SK-N-SH (cell line): Measurements from ENCODE around the gene FNDC11. TPM values are rescaled to one million over a fixed set of nuclear protein-coding genes. Genes with fewer than 3 reads are reported as not detected.

Experiments used
- CTCF ChIA-PET: fragments of 300-600, 350-600 bp; formaldehyde crosslinking; extraction: SDS; loops from one replicate; lab custom pipeline; 2021; lab: Yijun Ruan, JAX
- POLR2A ChIA-PET: fragments of 350-600 bp; sonication (Branson Sonifier 250); formaldehyde crosslinking; extraction: SDS; loops from one replicate; lab custom pipeline; 2020; ENCODE audit warnings: antibody characterized with exemption, inconsistent platforms; lab: Yijun Ruan, JAX
- DNase-seq: peaks from one replicate; pipeline ENCODE4 v3.0.0; 2012
- H2AFZ ChIP-seq: fragments of 200-600 bp; sonication (generic); 2 replicates; pipeline ENCODE4 v1.8.1; 2016; ENCODE audit warnings: antibody characterized with exemption, mild to moderate bottlenecking, low read depth
- H3F3A ChIP-seq: fragments of 200-600 bp; sonication (generic); replicated peaks from 2 replicates; pipeline ENCODE3; 2016; ENCODE audit warnings: antibody characterized with exemption, mild to moderate bottlenecking; ENCODE audit not compliant: insufficient read depth
- H3K27ac ChIP-seq, 2 experiments: fragments of 200-500 bp in 1 of 2; fragments of 200-600 bp in 1 of 2; sonication (Bioruptor generic) in 1 of 2; sonication (generic), shearing (Covaris generic) in 1 of 2; 2 replicates each; pipeline versions ENCODE4 v1.5.1 to v1.6.1; 2014 to 2016; ENCODE audit warnings: low read depth in 2 of 2, inconsistent platforms in 1 of 2, low read length in 1 of 2, mild to moderate bottlenecking in 1 of 2, mixed read lengths in 1 of 2
- H3K27me3 ChIP-seq: fragments of 200-600 bp; sonication (generic), shearing (Covaris generic); 2 replicates; pipeline ENCODE4 v1.6.1; 2016; ENCODE audit warnings: mixed run types; ENCODE audit not compliant: insufficient read depth
- H3K36me3 ChIP-seq, 2 experiments: fragments of 200-500 bp in 1 of 2; fragments of 200-600 bp in 1 of 2; sonication (Bioruptor generic) in 1 of 2; sonication (generic) in 1 of 2; replicated peaks in 1 of 2; 2 replicates each; pipeline versions ENCODE3 to v1.5.1; 2014 to 2016; ENCODE audit warnings: low read length in 1 of 2, mild to moderate bottlenecking in 1 of 2; ENCODE audit not compliant: insufficient read depth in 2 of 2, control insufficient read depth in 1 of 2
- H3K4me1 ChIP-seq, 2 experiments: fragments of 200-500 bp in 1 of 2; fragments of 200-600 bp in 1 of 2; sonication (Bioruptor generic) in 1 of 2; sonication (generic), shearing (Covaris generic) in 1 of 2; 2 replicates each; pipeline versions ENCODE4 v1.5.1 to v1.6.1; 2014 to 2016; ENCODE audit warnings: low read depth in 1 of 2, low read length in 1 of 2, mixed run types in 1 of 2; ENCODE audit not compliant: insufficient read depth in 2 of 2, control insufficient read depth in 1 of 2
- H3K4me2 ChIP-seq: fragments of 200-600 bp; sonication (generic), shearing (Covaris generic); 2 replicates; pipeline ENCODE4 v1.6.1; 2017; ENCODE audit warnings: mixed run types
- H3K4me3 ChIP-seq, 2 experiments: fragments of 200-500 bp in 1 of 2; fragments of 200-600 bp in 1 of 2; sonication (Bioruptor generic) in 1 of 2; sonication (generic), shearing (Covaris generic) in 1 of 2; 2 replicates each; pipeline versions ENCODE4 v1.5.1 to v1.8.1; 2014 to 2016; ENCODE audit warnings: low read depth in 2 of 2, inconsistent platforms in 1 of 2, low read length in 1 of 2, mild to moderate bottlenecking in 1 of 2, mixed read lengths in 1 of 2, moderate library complexity in 1 of 2
- H3K79me2 ChIP-seq: fragments of 200-600 bp; sonication (generic); 2 replicates; pipeline ENCODE4 v1.8.1; 2017; ENCODE audit warnings: mild to moderate bottlenecking; ENCODE audit not compliant: insufficient read depth
- H3K9ac ChIP-seq: fragments of 200-600 bp; sonication (generic); 2 replicates; pipeline ENCODE4 v1.6.1; 2017; ENCODE audit warnings: mixed run types
- H3K9me2 ChIP-seq: fragments of 200-600 bp; sonication (generic); 2 replicates; pipeline ENCODE4 v1.6.1; 2017; ENCODE audit warnings: mixed run types
- H3K9me3 ChIP-seq: fragments of 200-600 bp; sonication (generic); 2 replicates; pipeline ENCODE4 v1.6.1; 2017; ENCODE audit warnings: mixed run types, mild to moderate bottlenecking, moderate library complexity
- H4K20me1 ChIP-seq: fragments of 200-600 bp; sonication (generic); 2 replicates; pipeline ENCODE4 v1.6.1; 2017; ENCODE audit warnings: mild to moderate bottlenecking, mixed run types; ENCODE audit not compliant: insufficient read depth
- CHD2 ChIP-seq: fragments of 150-350 bp; IDR thresholded peaks from 2 replicates; pipeline ENCODE4 v1.6.1; 2018; ENCODE audit warnings: low read length; ENCODE audit not compliant: partially characterized antibody
- FOSL2 ChIP-seq: IDR thresholded peaks from 2 replicates; pipeline ENCODE4 v1.4.0; 2012; ENCODE audit warnings: low read depth, mild to moderate bottlenecking, moderate library complexity, borderline replicate concordance
- GABPA ChIP-seq: IDR thresholded peaks from 2 replicates; pipeline ENCODE4 v1.4.0; 2012; ENCODE audit warnings: low read depth, mild to moderate bottlenecking
- POLR2AphosphoS5 ChIP-seq: IDR thresholded peaks from 2 replicates; pipeline ENCODE4 v1.6.1; 2012; ENCODE audit warnings: low read depth, low read length
- RCOR1 ChIP-seq: fragments of 150-350 bp; IDR thresholded peaks from 2 replicates; pipeline ENCODE4 v1.6.1; 2017; ENCODE audit warnings: antibody characterized with exemption, low read length
- RXRA ChIP-seq: IDR thresholded peaks from 2 replicates; pipeline ENCODE4 v1.4.0; 2012; ENCODE audit warnings: low read depth, mild to moderate bottlenecking, borderline replicate concordance
- TEAD4 ChIP-seq: IDR thresholded peaks from 2 replicates; pipeline ENCODE4 v1.4.0; 2012; ENCODE audit warnings: mild to moderate bottlenecking, borderline replicate concordance; ENCODE audit not compliant: insufficient read depth
- YY1 ChIP-seq: IDR thresholded peaks from 2 replicates; pipeline ENCODE4 v1.4.0; 2012; ENCODE audit warnings: low read depth, mild to moderate bottlenecking
- WGBS: methylation state at CpG from one replicate; pipeline ENCODE4 v1.1.6; 2017; ENCODE audit warnings: low lambda C conversion rate; 5-methylcytosine and 5-hydroxymethylcytosine counted together
- polyA plus RNA-seq, 3 experiments: library from polyadenylated mRNA; depleted of rRNA; stranded (reverse); fragments of >200 nt; gene quantifications; 2 replicates each; pipeline ENCODE4 v1.2.3, GENCODE V29; 2012
- TF ChIP-seq, protein P1 (sequence below): fragments of 200-600 bp; sonication (generic); IDR thresholded peaks from 2 replicates; pipeline ENCODE4 v1.6.1; 2017; ENCODE audit warnings: antibody characterized with exemption, mild to moderate bottlenecking, moderate library complexity
- TF ChIP-seq, protein P2 (sequence below): fragments of 150-350 bp; IDR thresholded peaks from 2 replicates; pipeline ENCODE4 v1.6.1; 2017; ENCODE audit warnings: antibody characterized with exemption, low read length, low read depth, borderline replicate concordance
- TF ChIP-seq, protein P3 (sequence below): IDR thresholded peaks from 2 replicates; pipeline ENCODE4 v1.4.0; 2012; ENCODE audit warnings: low read depth, borderline replicate concordance
- TF ChIP-seq, protein P4 (sequence below): IDR thresholded peaks from 2 replicates; pipeline ENCODE4 v1.6.1; 2012; ENCODE audit warnings: mild to moderate bottlenecking, low read depth, low read length, moderate library complexity

Gene FNDC11
- polyA plus RNA-seq, 1 of the 3 experiments (the other 2 are of a cell fraction) = 5.5 TPM

DNA sequence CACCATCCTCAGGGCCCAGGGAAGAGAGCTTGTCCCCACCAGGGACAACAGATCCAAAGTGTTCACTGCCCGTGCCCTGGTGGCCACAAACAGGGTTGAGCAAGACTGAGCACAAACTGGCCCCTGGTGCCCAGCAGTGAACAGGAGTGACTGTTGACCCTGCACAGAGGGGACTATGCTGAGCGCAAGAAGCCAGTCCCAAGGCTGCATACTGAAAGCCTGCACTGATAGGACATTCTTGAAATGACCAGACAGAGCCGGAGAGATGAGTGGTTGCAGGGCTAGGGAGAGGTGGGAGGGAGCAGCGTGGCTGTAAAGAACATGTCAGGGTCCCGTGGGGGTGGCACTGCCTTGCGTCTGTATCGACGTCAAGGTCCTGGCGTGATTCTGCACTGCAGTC is 2.9 kb upstream of the FNDC11 start:
- no peaks in the 10 kb centered on the region for H3K27me3 ChIP-seq
- CTCF ChIA-PET = interaction anchor here (0.6 to 8.2 kb wide), 3 partner anchors 12 to 189 kb away, joined by 3 to 66 read pairs (median 3); partner anchors contain the start of gene PTK6
- no peaks in the 10 kb centered on the region for H3K79me2 ChIP-seq
- no peaks in the 10 kb centered on the region for H4K20me1 ChIP-seq
- peaks cover 9% of the 10 kb centered on the region for H3F3A ChIP-seq
- no peak overlapping the region for H3K4me3 ChIP-seq
- H3K27ac ChIP-seq = no peak overlapping the region
- POLR2A ChIA-PET = no interaction called here
- DNase-seq = no peak
- no peaks in the 10 kb centered on the region for H3K9me3 ChIP-seq
- H3K9ac ChIP-seq = no peak overlapping the region
- H3K4me1 ChIP-seq = peaks cover 0 to 14% of the 10 kb centered on the region in 2 experiments; a peak in 1 of 4 replicates
- H2AFZ ChIP-seq = no peak overlapping the region
- no peaks in the 10 kb centered on the region for H3K36me3 ChIP-seq
- H3K4me2 ChIP-seq = no peak overlapping the region
- no peak for TF ChIP-seq RCOR1
- no peak for TF ChIP-seq RXRA
- no peak for TF ChIP-seq CHD2
- no peak for TF ChIP-seq FOSL2
- no peak for TF ChIP-seq POLR2AphosphoS5
- TF ChIP-seq, protein P1, sequence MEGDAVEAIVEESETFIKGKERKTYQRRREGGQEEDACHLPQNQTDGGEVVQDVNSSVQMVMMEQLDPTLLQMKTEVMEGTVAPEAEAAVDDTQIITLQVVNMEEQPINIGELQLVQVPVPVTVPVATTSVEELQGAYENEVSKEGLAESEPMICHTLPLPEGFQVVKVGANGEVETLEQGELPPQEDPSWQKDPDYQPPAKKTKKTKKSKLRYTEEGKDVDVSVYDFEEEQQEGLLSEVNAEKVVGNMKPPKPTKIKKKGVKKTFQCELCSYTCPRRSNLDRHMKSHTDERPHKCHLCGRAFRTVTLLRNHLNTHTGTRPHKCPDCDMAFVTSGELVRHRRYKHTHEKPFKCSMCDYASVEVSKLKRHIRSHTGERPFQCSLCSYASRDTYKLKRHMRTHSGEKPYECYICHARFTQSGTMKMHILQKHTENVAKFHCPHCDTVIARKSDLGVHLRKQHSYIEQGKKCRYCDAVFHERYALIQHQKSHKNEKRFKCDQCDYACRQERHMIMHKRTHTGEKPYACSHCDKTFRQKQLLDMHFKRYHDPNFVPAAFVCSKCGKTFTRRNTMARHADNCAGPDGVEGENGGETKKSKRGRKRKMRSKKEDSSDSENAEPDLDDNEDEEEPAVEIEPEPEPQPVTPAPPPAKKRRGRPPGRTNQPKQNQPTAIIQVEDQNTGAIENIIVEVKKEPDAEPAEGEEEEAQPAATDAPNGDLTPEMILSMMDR = no peak
- TF ChIP-seq, protein P2, sequence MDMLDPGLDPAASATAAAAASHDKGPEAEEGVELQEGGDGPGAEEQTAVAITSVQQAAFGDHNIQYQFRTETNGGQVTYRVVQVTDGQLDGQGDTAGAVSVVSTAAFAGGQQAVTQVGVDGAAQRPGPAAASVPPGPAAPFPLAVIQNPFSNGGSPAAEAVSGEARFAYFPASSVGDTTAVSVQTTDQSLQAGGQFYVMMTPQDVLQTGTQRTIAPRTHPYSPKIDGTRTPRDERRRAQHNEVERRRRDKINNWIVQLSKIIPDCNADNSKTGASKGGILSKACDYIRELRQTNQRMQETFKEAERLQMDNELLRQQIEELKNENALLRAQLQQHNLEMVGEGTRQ = no peak
- TF ChIP-seq YY1 = no peak
- no peak for TF ChIP-seq TEAD4
- TF ChIP-seq, protein P3, sequence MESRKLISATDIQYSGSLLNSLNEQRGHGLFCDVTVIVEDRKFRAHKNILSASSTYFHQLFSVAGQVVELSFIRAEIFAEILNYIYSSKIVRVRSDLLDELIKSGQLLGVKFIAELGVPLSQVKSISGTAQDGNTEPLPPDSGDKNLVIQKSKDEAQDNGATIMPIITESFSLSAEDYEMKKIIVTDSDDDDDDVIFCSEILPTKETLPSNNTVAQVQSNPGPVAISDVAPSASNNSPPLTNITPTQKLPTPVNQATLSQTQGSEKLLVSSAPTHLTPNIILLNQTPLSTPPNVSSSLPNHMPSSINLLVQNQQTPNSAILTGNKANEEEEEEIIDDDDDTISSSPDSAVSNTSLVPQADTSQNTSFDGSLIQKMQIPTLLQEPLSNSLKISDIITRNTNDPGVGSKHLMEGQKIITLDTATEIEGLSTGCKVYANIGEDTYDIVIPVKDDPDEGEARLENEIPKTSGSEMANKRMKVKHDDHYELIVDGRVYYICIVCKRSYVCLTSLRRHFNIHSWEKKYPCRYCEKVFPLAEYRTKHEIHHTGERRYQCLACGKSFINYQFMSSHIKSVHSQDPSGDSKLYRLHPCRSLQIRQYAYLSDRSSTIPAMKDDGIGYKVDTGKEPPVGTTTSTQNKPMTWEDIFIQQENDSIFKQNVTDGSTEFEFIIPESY = no peak
- TF ChIP-seq GABPA = no peak
- TF ChIP-seq, protein P4, sequence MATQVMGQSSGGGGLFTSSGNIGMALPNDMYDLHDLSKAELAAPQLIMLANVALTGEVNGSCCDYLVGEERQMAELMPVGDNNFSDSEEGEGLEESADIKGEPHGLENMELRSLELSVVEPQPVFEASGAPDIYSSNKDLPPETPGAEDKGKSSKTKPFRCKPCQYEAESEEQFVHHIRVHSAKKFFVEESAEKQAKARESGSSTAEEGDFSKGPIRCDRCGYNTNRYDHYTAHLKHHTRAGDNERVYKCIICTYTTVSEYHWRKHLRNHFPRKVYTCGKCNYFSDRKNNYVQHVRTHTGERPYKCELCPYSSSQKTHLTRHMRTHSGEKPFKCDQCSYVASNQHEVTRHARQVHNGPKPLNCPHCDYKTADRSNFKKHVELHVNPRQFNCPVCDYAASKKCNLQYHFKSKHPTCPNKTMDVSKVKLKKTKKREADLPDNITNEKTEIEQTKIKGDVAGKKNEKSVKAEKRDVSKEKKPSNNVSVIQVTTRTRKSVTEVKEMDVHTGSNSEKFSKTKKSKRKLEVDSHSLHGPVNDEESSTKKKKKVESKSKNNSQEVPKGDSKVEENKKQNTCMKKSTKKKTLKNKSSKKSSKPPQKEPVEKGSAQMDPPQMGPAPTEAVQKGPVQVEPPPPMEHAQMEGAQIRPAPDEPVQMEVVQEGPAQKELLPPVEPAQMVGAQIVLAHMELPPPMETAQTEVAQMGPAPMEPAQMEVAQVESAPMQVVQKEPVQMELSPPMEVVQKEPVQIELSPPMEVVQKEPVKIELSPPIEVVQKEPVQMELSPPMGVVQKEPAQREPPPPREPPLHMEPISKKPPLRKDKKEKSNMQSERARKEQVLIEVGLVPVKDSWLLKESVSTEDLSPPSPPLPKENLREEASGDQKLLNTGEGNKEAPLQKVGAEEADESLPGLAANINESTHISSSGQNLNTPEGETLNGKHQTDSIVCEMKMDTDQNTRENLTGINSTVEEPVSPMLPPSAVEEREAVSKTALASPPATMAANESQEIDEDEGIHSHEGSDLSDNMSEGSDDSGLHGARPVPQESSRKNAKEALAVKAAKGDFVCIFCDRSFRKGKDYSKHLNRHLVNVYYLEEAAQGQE = no peak
- no peaks in the 10 kb centered on the region for H3K9me2 ChIP-seq
- 63% methylated on average over 9 of the region's 9 CpGs for WGBS
